Activated CD8-positive, alpha-beta memory T cell treated with anti-CD3 and anti-CD28 coated beads for 36 hours (primary cell): ENCODE results near the gene TAS2R1. TPM values are rescaled to one million over a fixed set of nuclear protein-coding genes. Genes with fewer than 3 reads are reported as not detected.
"Not testable (repeated sequence)": the region's sequence is repeated elsewhere in the genome, so short reads cannot be mapped to it uniquely, and the experiment has no call there.

Source experiments
- CTCF ChIA-PET: fragments of 350-600 bp; sonication (Branson Sonifier 250); formaldehyde crosslinking; loops from one replicate; lab custom pipeline; 2021; ENCODE audit warnings: antibody characterized with exemption; lab: Charles Lee
- POLR2A ChIA-PET: fragments of 350-600 bp; sonication (Branson Sonifier 250); formaldehyde crosslinking; loops from one replicate; lab custom pipeline; 2021; ENCODE audit warnings: antibody characterized with exemption; lab: Charles Lee
- total RNA-seq, 2 experiments: library from RNA; stranded (reverse); gene quantifications; one replicate each; pipeline ENCODE4 v1.2.3, GENCODE V29; 2021

TAS2R1 gene
- total RNA-seq, 2 experiments from 2014 or later = not detected

GRCh38 chr5:9624196-9624947 is 5.8 kb downstream of the TAS2R1 start:
- ChIA-PET POLR2A (no interaction called here), CTCF (no interaction called here)

GRCh38 chr5:9623661-9624060 is 6.5 kb downstream of the TAS2R1 start:
- CTCF ChIA-PET = no interaction called here
- POLR2A ChIA-PET = no interaction called here

GRCh38 chr5:9622971-9623421 is 7.2 kb downstream of the TAS2R1 start:
- POLR2A ChIA-PET = no interaction called here
- CTCF ChIA-PET = no interaction called here

- ChIA-PET CTCF (no interaction called here), POLR2A (no interaction called here)
Measured at GRCh38 chr5:9621379-9621903, 8.7 kb downstream of the TAS2R1 start.

GRCh38 chr5:9619331-9620092 is 10.6 kb downstream of the TAS2R1 start:
- POLR2A ChIA-PET = no interaction called here
- CTCF ChIA-PET = no interaction called here

- POLR2A ChIA-PET = no interaction called here
- CTCF ChIA-PET = no interaction called here
Measured at GRCh38 chr5:9617739-9618504, 12.2 kb downstream of the TAS2R1 start.

- POLR2A ChIA-PET = no interaction called here
- CTCF ChIA-PET = no interaction called here
Measured at GRCh38 chr5:9617221-9617620, 12.9 kb downstream of the TAS2R1 start.

- POLR2A ChIA-PET = no interaction called here
- CTCF ChIA-PET = no interaction called here
Measured at GRCh38 chr5:9615331-9615730, 14.8 kb downstream of the TAS2R1 start.

GRCh38 chr5:9613360-9613759 is 16.8 kb downstream of the TAS2R1 start:
- CTCF ChIA-PET = no interaction called here
- POLR2A ChIA-PET = no interaction called here

- ChIA-PET POLR2A (no interaction called here), CTCF (no interaction called here)
Measured at GRCh38 chr5:9610969-9611368, 19.2 kb downstream of the TAS2R1 start.

GRCh38 chr5:9610364-9610763 is 19.8 kb downstream of the TAS2R1 start:
- ChIA-PET POLR2A (no interaction called here), CTCF (no interaction called here)

- CTCF ChIA-PET = no interaction called here
- POLR2A ChIA-PET = no interaction called here
Measured at GRCh38 chr5:9608093-9608492, 22.1 kb downstream of the TAS2R1 start.

- POLR2A ChIA-PET = no interaction called here
Measured at GRCh38 chr5:9605041-9605838, 24.9 kb downstream of the TAS2R1 start.

GRCh38 chr5:9604416-9604815 is 25.7 kb downstream of the TAS2R1 start:
- ChIA-PET CTCF (no interaction called here), POLR2A (no interaction called here)

More at GRCh38 chr5:9605041-9605838, 24.9 kb downstream of the TAS2R1 start:
- CTCF ChIA-PET = no interaction called here

GRCh38 chr5:9601055-9601739 is 29.0 kb downstream of the TAS2R1 start:
- ChIA-PET POLR2A (no interaction called here), CTCF (no interaction called here)

GRCh38 chr5:9599391-9599790 is 30.8 kb downstream of the TAS2R1 start:
- ChIA-PET CTCF (no interaction called here), POLR2A (no interaction called here)

GRCh38 chr5:9598329-9598728 is 31.8 kb downstream of the TAS2R1 start:
- CTCF ChIA-PET = not testable (repeated sequence)

GRCh38 chr5:9597322-9597721 is 32.8 kb downstream of the TAS2R1 start:
- CTCF ChIA-PET, POLR2A ChIA-PET: not testable (repeated sequence)

More at GRCh38 chr5:9598329-9598728, 31.8 kb downstream of the TAS2R1 start:
- POLR2A ChIA-PET = not testable (repeated sequence)

- CTCF ChIA-PET = no interaction called here
- POLR2A ChIA-PET = no interaction called here
Measured at GRCh38 chr5:9596824-9597223, 33.3 kb downstream of the TAS2R1 start.
